Gastroesophageal sphincter (tissue), 3 donors: ENCODE results near the gene GBE1.

Source experiments
- CTCF ChIP-seq, 4 experiments: fragments of 200-600 bp in 2 of 4; fragments of 450-650 bp in 2 of 4; sonication (generic) in 1 of 4; IDR thresholded peaks; one replicate each; pipeline ENCODE4 v1.5.1; 2017 to 2019; ENCODE audit warnings: antibody characterized with exemption in 4 of 4, mild to moderate bottlenecking in 2 of 4, moderate library complexity in 2 of 4
- EP300 ChIP-seq: sonication (generic); formaldehyde crosslinking; IDR thresholded peaks from one replicate; pipeline ENCODE4 v1.6.1; 2017; ENCODE audit warnings: antibody characterized with exemption, mild to moderate bottlenecking

GRCh38 chr3:81689617-81690016 lies 71.8 kb downstream of the GBE1 start:
- TF ChIP-seq CTCF (IDR thresholded peaks at IDR 0.05) (no peak), EP300 (no peak)
